ENCODE data around the gene RESP18.

The RESP18 gene

DNA sequence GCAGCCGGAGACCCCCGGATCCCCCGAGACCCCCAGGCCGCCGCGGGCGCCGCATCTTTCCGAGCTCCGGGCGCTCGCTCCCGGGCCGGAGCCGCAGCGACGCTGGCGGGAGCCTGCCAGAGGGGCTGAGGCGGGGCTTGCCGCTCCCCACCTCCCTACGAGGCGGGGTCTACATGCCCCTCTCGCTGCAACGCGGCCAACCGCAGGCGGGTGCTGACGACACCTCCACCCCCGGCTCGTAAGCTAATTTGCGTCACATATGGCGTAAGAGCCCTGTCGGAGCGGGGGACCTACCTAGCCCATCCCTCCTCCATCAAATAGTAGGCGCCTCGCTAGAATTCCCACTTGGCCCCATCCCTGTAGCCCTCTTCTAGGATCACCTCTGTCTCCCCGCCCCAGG, 23.3 kb downstream of the RESP18 start, which contains the start of gene PTPRN:
TSS of gene PTPRN (minus strand) at position 124 of the 400 bp plus-strand sequence. CDS start at position 55, 69 bp downstream.
- no peak for TF ChIP-seq TAF1 (IDR thresholded peaks at IDR 0.05; ENCODE audit: borderline replicate concordance, insufficient read depth, low read length)
- TF ChIP-seq SIN3A (IDR thresholded peaks at IDR 0.05; ENCODE audit: borderline replicate concordance, insufficient read depth, low read length): no peak
- TF ChIP-seq POLR2AphosphoS5 (IDR thresholded peaks at IDR 0.05; ENCODE audit: low read depth, low read length): no peak

DNA sequence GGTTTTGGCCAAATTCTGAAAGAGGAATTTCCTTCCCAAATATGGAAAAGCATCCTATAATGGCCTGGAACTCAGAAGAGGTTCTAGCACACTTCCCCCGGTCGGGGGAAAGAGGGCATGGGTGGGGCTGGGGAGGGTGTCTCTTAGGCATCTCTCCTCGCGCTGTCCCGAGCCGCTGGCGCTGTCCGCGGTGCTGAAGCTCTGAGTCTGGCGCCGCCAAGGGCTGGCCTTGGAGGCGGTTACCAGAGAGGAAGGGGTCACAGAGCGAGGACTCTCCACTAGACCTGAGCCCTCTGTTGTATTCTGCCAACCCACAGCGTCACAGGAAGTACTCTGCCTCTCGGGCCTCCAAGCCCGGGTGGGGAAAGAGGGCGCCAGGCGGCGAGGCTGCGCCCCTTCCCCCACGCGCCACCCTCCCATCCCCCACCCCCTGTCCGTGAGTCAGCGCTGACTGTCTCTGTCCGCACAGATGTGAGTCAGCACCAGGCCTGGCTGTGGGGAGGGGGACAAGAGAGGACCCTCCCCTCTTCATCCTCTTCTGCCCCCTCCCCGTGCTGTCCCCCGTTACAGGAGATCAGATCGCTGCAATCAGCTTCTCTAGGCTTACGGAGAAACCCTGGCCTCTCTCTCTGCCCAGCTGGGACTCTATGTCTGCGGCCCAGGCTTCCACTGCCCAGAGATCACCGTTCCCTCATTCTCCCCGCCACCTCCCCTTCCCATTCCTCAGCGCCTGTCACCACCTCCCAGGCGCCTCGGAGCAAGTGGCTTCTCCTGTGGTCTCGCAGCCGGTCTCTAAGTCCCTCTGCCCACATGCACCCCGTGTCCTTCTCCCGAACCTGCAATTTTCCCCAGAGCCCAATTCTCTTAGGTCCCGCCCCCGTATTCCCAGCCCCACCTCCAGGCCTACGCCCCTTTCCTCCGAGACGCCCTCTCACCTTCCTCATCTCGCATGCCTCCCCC, 24.1 kb downstream of the RESP18 start:
- TF ChIP-seq, protein P1, sequence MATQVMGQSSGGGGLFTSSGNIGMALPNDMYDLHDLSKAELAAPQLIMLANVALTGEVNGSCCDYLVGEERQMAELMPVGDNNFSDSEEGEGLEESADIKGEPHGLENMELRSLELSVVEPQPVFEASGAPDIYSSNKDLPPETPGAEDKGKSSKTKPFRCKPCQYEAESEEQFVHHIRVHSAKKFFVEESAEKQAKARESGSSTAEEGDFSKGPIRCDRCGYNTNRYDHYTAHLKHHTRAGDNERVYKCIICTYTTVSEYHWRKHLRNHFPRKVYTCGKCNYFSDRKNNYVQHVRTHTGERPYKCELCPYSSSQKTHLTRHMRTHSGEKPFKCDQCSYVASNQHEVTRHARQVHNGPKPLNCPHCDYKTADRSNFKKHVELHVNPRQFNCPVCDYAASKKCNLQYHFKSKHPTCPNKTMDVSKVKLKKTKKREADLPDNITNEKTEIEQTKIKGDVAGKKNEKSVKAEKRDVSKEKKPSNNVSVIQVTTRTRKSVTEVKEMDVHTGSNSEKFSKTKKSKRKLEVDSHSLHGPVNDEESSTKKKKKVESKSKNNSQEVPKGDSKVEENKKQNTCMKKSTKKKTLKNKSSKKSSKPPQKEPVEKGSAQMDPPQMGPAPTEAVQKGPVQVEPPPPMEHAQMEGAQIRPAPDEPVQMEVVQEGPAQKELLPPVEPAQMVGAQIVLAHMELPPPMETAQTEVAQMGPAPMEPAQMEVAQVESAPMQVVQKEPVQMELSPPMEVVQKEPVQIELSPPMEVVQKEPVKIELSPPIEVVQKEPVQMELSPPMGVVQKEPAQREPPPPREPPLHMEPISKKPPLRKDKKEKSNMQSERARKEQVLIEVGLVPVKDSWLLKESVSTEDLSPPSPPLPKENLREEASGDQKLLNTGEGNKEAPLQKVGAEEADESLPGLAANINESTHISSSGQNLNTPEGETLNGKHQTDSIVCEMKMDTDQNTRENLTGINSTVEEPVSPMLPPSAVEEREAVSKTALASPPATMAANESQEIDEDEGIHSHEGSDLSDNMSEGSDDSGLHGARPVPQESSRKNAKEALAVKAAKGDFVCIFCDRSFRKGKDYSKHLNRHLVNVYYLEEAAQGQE (IDR thresholded peaks at IDR 0.05; ENCODE audit: insufficient read depth in 1 of 2, low read depth in 2 of 2, low read length in 2 of 2): peak; percentile 99
- TF ChIP-seq FOXP2 (optimal IDR thresholded peaks at IDR 0.05; ENCODE audit: borderline replicate concordance, extremely low read depth, extremely low read length, insufficient read depth): no peak
- 0 out of 2 replicates have a peak, but pooled peaks have one; percentile 42 for TF ChIP-seq SIN3A (IDR thresholded peaks at IDR 0.05; ENCODE audit: borderline replicate concordance, insufficient read depth, low read length)
- TF ChIP-seq TAF1 (IDR thresholded peaks at IDR 0.05; ENCODE audit: borderline replicate concordance, insufficient read depth, low read length): no peak
- no peak for TF ChIP-seq POLR2AphosphoS5 (IDR thresholded peaks at IDR 0.05; ENCODE audit: low read depth, low read length)

DNA sequence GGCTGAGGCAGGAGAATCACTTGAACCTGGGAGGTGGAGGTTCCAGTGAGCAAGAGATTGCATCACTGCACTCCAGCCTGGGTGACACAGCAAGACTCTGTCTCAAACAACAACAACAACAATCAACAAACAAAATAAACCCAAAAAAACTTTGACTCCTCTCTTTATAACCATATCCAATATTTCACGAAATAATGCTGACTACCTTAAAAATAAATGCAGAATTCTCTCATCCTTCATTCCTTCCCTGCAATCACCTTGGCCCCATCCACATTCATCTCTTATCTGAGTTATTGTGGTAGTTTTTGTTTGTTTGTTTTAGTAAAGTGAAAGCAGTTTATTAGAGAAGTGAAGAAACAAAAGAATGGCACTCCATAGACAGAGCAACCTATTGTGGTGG, 26.5 kb downstream of the RESP18 start:
- TF ChIP-seq POLR2AphosphoS5 (IDR thresholded peaks at IDR 0.05; ENCODE audit: low read depth, low read length) (no peak), SIN3A (IDR thresholded peaks at IDR 0.05; ENCODE audit: borderline replicate concordance, insufficient read depth, low read length) (no peak), FOXP2 (optimal IDR thresholded peaks at IDR 0.05; ENCODE audit: borderline replicate concordance, extremely low read depth, extremely low read length, insufficient read depth) (no peak), TAF1 (IDR thresholded peaks at IDR 0.05; ENCODE audit: borderline replicate concordance, insufficient read depth, low read length) (no peak)
- TF ChIP-seq, protein P1 (IDR thresholded peaks at IDR 0.05; ENCODE audit: insufficient read depth in 1 of 2, low read depth in 2 of 2, low read length in 2 of 2): no peak

DNA sequence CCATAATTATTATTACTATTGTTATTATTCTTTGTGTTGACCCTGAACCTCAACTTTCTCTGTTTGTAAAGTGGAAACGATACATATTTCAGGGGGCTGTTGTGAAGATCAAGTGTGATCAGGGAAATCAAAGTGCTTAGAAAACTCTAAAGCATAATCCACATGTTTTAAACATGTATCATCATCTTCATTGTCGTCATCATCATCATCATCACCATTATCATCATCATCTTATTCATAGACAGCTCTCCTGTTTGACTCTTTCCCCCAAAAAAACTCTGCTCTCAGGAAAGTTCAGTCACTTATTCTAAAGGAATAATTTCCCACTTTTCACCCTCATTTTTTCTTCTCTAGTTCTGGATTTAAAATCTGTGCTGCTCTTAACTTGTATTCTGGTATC, 28.3 kb downstream of the RESP18 start:
- TF ChIP-seq, protein P1 (IDR thresholded peaks at IDR 0.05; ENCODE audit: insufficient read depth in 1 of 2, low read depth in 2 of 2, low read length in 2 of 2): no peak
- TF ChIP-seq TAF1 (IDR thresholded peaks at IDR 0.05; ENCODE audit: borderline replicate concordance, insufficient read depth, low read length): no peak
- TF ChIP-seq FOXP2 (optimal IDR thresholded peaks at IDR 0.05; ENCODE audit: borderline replicate concordance, extremely low read depth, extremely low read length, insufficient read depth): no peak
- no peak for TF ChIP-seq SIN3A (IDR thresholded peaks at IDR 0.05; ENCODE audit: borderline replicate concordance, insufficient read depth, low read length)
- TF ChIP-seq POLR2AphosphoS5 (IDR thresholded peaks at IDR 0.05; ENCODE audit: low read depth, low read length): no peak

DNA sequence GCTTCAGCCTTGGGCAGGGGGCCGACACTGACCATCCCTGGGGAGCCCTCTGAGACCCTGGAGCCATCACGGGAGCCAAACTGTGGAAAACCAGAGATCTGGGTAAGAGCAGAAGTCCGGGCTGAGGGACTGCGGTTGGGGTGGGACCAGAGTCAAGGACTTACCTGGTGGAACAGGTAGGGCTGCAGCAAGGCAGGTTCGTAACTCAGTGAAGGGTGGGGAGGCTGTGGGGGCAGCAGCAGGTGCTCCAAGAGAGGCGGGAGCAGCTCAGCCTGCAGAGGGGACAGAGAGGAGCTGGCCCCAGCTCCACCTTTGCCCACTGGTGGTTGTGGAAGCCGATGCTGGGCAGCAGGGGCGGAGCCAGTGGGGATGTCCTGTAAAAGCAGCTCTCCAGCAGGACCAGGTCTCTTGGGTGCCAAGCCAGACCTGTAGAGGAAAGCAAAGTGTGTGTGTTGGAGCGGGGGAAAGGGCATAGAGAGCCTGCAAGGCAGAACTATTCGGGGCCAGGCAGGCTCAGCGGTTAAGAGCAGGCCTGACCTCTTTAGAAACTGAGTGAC, 30.1 kb downstream of the RESP18 start:
- TF ChIP-seq SIN3A (IDR thresholded peaks at IDR 0.05; ENCODE audit: borderline replicate concordance, insufficient read depth, low read length): no peak
- TF ChIP-seq FOXP2 (optimal IDR thresholded peaks at IDR 0.05; ENCODE audit: borderline replicate concordance, extremely low read depth, extremely low read length, insufficient read depth): no peak
- TF ChIP-seq, protein P1 (IDR thresholded peaks at IDR 0.05; ENCODE audit: insufficient read depth in 1 of 2, low read depth in 2 of 2, low read length in 2 of 2): no peak
- no peak for TF ChIP-seq TAF1 (IDR thresholded peaks at IDR 0.05; ENCODE audit: borderline replicate concordance, insufficient read depth, low read length)
